OCI-LY7 (cell line): ENCODE results near the gene DAGLA.

Experiments
- CTCF ChIP-seq: fragments of 200-600 bp; sonication (generic); conservative IDR thresholded peaks from 2 replicates; pipeline ENCODE4 v1.5.1; 2014; ENCODE audit warnings: mild to moderate bottlenecking, antibody characterized with exemption, low read length, moderate library complexity, mixed read lengths
- EZH2phosphoT487 ChIP-seq: fragments of 200-600 bp; sonication (generic); IDR thresholded peaks from 2 replicates; pipeline ENCODE4 v1.6.1; 2018; ENCODE audit warnings: low read depth, borderline replicate concordance, mild to moderate bottlenecking, mixed run types, antibody characterized with exemption, low read length, moderate library complexity, mixed read lengths

DNA sequence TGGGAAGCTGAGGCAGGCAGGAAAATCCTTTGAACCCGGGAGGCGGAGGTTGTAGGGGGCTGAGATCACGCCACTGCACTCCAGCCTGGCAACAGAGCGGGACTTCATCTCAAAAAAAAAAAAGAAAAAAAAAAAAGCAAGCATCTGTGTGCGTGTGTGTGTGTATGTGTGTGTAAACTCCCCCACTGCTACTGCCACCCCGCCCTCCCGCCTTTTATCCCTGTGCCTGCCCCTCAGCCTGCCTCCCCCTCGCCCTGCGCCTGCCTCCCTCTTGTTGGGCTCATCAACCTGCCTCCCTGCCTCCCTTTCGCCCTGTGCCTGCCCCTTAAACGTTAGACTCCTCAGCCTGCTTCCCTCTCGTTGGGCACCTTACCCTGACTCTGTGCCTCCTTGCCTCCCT is 94.2 kb downstream of the DAGLA start:
- no peak for TF ChIP-seq CTCF
- no peak for TF ChIP-seq EZH2phosphoT487
